Esophagus (tissue), 2 donors: Measurements from ENCODE around the gene MYCBP2. TPM values are rescaled to one million over a fixed set of nuclear protein-coding genes. Genes with fewer than 3 reads are reported as not detected.

Source experiments
- polyA plus RNA-seq, 2 donors: library from polyadenylated mRNA; stranded (reverse); fragments of 200-250 nt; gene quantifications; one replicate each; pipeline ENCODE4 v1.2.3, GENCODE V29; 2013
- donor health status: healthy with polysubstance abuse.
- donor health status: Bipolar disorder and iron deficiency.

MYCBP2 gene
- polyA plus RNA-seq, 2 donors: 28.1 to 37.7 TPM

Other genes starting within 250 kb of the MYCBP2 start
- gene SCEL, start 208.6 kb upstream of the MYCBP2 start, polyA plus RNA-seq: 100 to 1,000 TPM; 319 to 528 TPM